Heart right ventricle (tissue), 16 donors: Measurements from ENCODE around the gene NUF2. TPM values are rescaled to one million over a fixed set of nuclear protein-coding genes. Genes with fewer than 3 reads are reported as not detected.

Source experiments
- ATAC-seq, 8 donors: fragments of 200-7000 bp; cut with Tn5 transposase; one replicate each; pipeline ENCODE4 v1.9.1; 2020; ENCODE audit warnings: mild to moderate bottlenecking in 8 of 8, moderate library complexity in 8 of 8, moderate number of reproducible peaks in 1 of 8
- DNase-seq, 2 donors: peaks; one replicate each; pipeline ENCODE4 v3.0.0-alpha.2; 2020
- H3K27ac ChIP-seq, 10 donors: fragments of 200-600 bp; sonication (generic) in 2 of 10; one replicate each; pipeline versions ENCODE4 v1.5.0 to v1.8.0; 2020 to 2022; ENCODE audit warnings: mild to moderate bottlenecking in 3 of 10
- H3K27me3 ChIP-seq, 7 donors: fragments of 200-600 bp; one replicate each; pipeline ENCODE4 v1.8.0; 2021 to 2022; ENCODE audit warnings: mild to moderate bottlenecking in 2 of 7
- H3K36me3 ChIP-seq, 9 donors: fragments of 200-600 bp; sonication (generic) in 1 of 9; one replicate each; pipeline versions ENCODE4 v1.5.0 to v1.8.0; 2020 to 2022; ENCODE audit warnings: mild to moderate bottlenecking in 2 of 9
- H3K4me1 ChIP-seq, 9 donors: fragments of 200-600 bp; sonication (generic) in 1 of 9; one replicate each; pipeline versions ENCODE4 v1.5.0 to v1.8.0; 2020 to 2022; ENCODE audit warnings: mild to moderate bottlenecking in 4 of 9
- H3K4me3 ChIP-seq, 10 donors: fragments of 200-600 bp; sonication (generic) in 2 of 10; one replicate each; pipeline versions ENCODE4 v1.5.0 to v1.8.0; 2020 to 2022; ENCODE audit warnings: mild to moderate bottlenecking in 7 of 10, moderate library complexity in 2 of 10
- H3K9me3 ChIP-seq, 11 donors: fragments of 200-600 bp in 10 of 11; sonication (generic) in 2 of 11; one replicate each; pipeline versions ENCODE4 v1.5.0 to v1.8.0; 2013 to 2022; ENCODE audit warnings: mild to moderate bottlenecking in 2 of 11, control low read depth in 1 of 11, moderate library complexity in 1 of 11
- CTCF ChIP-seq, 9 donors: fragments of 200-600 bp; sonication (generic) in 2 of 9; IDR thresholded peaks; one replicate each; pipeline versions ENCODE4 v1.5.0 to v1.8.0; 2021 to 2022; ENCODE audit warnings: antibody characterized with exemption in 9 of 9, mild to moderate bottlenecking in 5 of 9, moderate library complexity in 1 of 9
- WGBS, 2 donors: extraction: QIAGEN DNeasy Blood & Tissue Kit; methylation state at CpG; one replicate each; pipeline ENCODE4 v1.1.7; 2013; ENCODE audit warnings: inconsistent platforms in 1 of 2; 5-methylcytosine and 5-hydroxymethylcytosine counted together
- intact Hi-C, 10 donors: fragments of 100-400 bp; cut with DNase I; formaldehyde crosslinking; loops; one replicate each; pipeline versions ENCODE4 v1.11.1 to v1.14.2; 2022
- polyA plus RNA-seq, 2 donors: library from polyadenylated mRNA; stranded (reverse); fragments of 200-250 nt; gene quantifications; one replicate each; pipeline ENCODE4 v1.2.3, GENCODE V29; 2013
- total RNA-seq, 10 donors: library from RNA; stranded (reverse); fragmentation: NEBNext Ultra II Directional in 3 of 10; extraction: Animal tissue kit (Norgen Biotek cat#: 25700) in 3 of 10; gene quantifications; one replicate each; pipeline versions ENCODE4 v1.2.1 to v1.2.4, GENCODE V29; 2021 to 2023
- donor health status: Arrhythmogenic right ventricular cardiomyopathy.
- donor health status: ischemic (EF 13 %, LVEDD 7.1; RV severe dilation, severe dysfunction).
- donor health status: healthy with polysubstance abuse.
- donor health status: DM: no; HTN: yes; CAD: no.
- donor health status: DM: no; HTN: no; CAD: no.
- donor health status: ischemic (EF 25% LVEDD 6.9; RV normal size, moderate dysfunction).
- donor health status: ischemic (EF 25% LVEDD 5.7; RV mildly dilated, moderate dysfunction).
- donor health status: healthy.
- donor health status: DM: yes; HTN: yes; CAD: no.
- donor health status: Ischemic cardiomyopathy.
- donor health status: ischemic (EF 35%, LVEDD 5.7; RV mildly dilated, moderate dysfunction).
- donor health status: nonischemic (EF 11% LVEDD 7.7; RV severe dilation, severe dysfunction).
- donor health status: DM: yes; HTN: yes; CAD: no.
- donor health status: PGD.
- donor health status: ischemic (EF 29% LVEDD 5.4; RV normal size, mild dysfunction).
- donor health status: nonischemic (EF 23%, LVEDD 6.1; RV moderate dilation, normal function).

Gene NUF2
- total and polyA plus RNA-seq, 12 donors, result 0.15 to 2.5 (median 0.37) TPM; not detected in 5

GRCh38 chr1:163397451-163398200 is 75.9 kb downstream of the NUF2 start:
- H3K4me3 ChIP-seq, result no peak overlapping the region
- TF ChIP-seq CTCF (IDR thresholded peaks at IDR 0.05), result no peak
- ATAC-seq (no peak), DNase-seq (no peak)
- 69 to 71% methylated on average over 4 of the region's 4 CpGs for WGBS, 2 donors
- peaks cover 0 to 4% (median 0%) of the 10 kb centered on the region in 7 donors for H3K27me3 ChIP-seq
- no peaks in the 10 kb centered on the region for H3K9me3 ChIP-seq
- no peak overlapping the region for H3K27ac ChIP-seq
- no peaks in the 10 kb centered on the region for H3K36me3 ChIP-seq
- H3K4me1 ChIP-seq, result no peaks in the 10 kb centered on the region
- intact Hi-C loops, result no loop called here

- Histone ChIP-seq H3K27ac (no peak overlapping the region), H3K27me3 (peaks cover 0 to 4% (median 0%) of the 10 kb centered on the region in 7 donors), H3K36me3 (no peaks in the 10 kb centered on the region), H3K9me3 (no peaks in the 10 kb centered on the region), H3K4me3 (no peak overlapping the region), H3K4me1 (no peaks in the 10 kb centered on the region)
- no peak for DNase-seq
- intact Hi-C loops, result no loop called here
- 88 to 89% methylated on average over 5 of the region's 5 CpGs for WGBS, 2 donors
- no peak for ATAC-seq
- TF ChIP-seq CTCF (IDR thresholded peaks at IDR 0.05), result no peak
These were observed 77.2 kb downstream of the NUF2 start for GRCh38 chr1:163399001-163399400.

GRCh38 chr1:163399976-163400601 is 78.3 kb downstream of the NUF2 start:
- intact Hi-C loops, result loop anchor here in 1 of 10 donors (10.0 kb wide), 1 partner anchor 125 kb away; no protein-coding TSS in a partner anchor

More at GRCh38 chr1:163399976-163400601, 78.3 kb downstream of the NUF2 start:
- H3K36me3 ChIP-seq, result no peaks in the 10 kb centered on the region
- no peaks in the 10 kb centered on the region for H3K4me1 ChIP-seq
- no peak for TF ChIP-seq CTCF (IDR thresholded peaks at IDR 0.05)
- H3K4me3 ChIP-seq, result no peak overlapping the region
- H3K9me3 ChIP-seq, result no peaks in the 10 kb centered on the region
- 55 to 58% methylated on average over 9 of the region's 9 CpGs for WGBS, 2 donors
- H3K27ac ChIP-seq, result no peak overlapping the region
- peaks cover 0 to 4% (median 0%) of the 10 kb centered on the region in 7 donors for H3K27me3 ChIP-seq
- DNase-seq (no peak), ATAC-seq (no peak)
